Prostate gland (tissue), 2 donors: Measurements from ENCODE around the gene ASTL. TPM values are rescaled to one million over a fixed set of nuclear protein-coding genes. Genes with fewer than 3 reads are reported as not detected.

Source experiments
- DNase-seq: peaks from one replicate; pipeline ENCODE4 v3.0.0-alpha.2; 2019; ENCODE audit warnings: low spot score
- H3K27ac ChIP-seq, 2 donors: fragments of 200-600 bp; sonication (generic); 2 replicates each; pipeline ENCODE4 v1.5.1; 2017 to 2019
- H3K27me3 ChIP-seq: fragments of 200-600 bp; sonication (generic); replicated peaks from 2 replicates; pipeline ENCODE4 v1.5.1; 2019; ENCODE audit not compliant: insufficient read depth
- H3K36me3 ChIP-seq, 2 donors: fragments of 200-600 bp; sonication (generic); 1 replicate in 1 of 2; 2 replicates in 1 of 2; pipeline versions ENCODE4 v1.5.1 to v1.8.1; 2017 to 2019
- H3K4me1 ChIP-seq: fragments of 200-600 bp; sonication (generic); replicated peaks from 2 replicates; pipeline ENCODE4 v1.5.1; 2019
- H3K4me3 ChIP-seq, 2 donors: fragments of 200-600 bp; sonication (generic); 2 replicates each; pipeline ENCODE4 v1.5.1; 2017 to 2019
- H3K9me3 ChIP-seq: fragments of 200-600 bp; sonication (generic); 2 replicates; pipeline ENCODE4 v1.5.1; 2017
- CTCF ChIP-seq, 4 experiments: fragments of 200-600 bp in 2 of 4; fragments of 450-650 bp in 2 of 4; sonication (generic) in 2 of 4; IDR thresholded peaks; 1 replicate in 3 of 4; 2 replicates in 1 of 4; pipeline ENCODE4 v1.5.1; 2016 to 2019; ENCODE audit warnings: antibody characterized with exemption in 4 of 4, mild to moderate bottlenecking in 2 of 4, moderate library complexity in 2 of 4
- POLR2A ChIP-seq: fragments of 450-650 bp; IDR thresholded peaks from one replicate; pipeline ENCODE4 v1.6.1; 2016; ENCODE audit warnings: antibody characterized with exemption, mild to moderate bottlenecking
- POLR2AphosphoS5 ChIP-seq: sonication (generic); formaldehyde crosslinking; IDR thresholded peaks from one replicate; pipeline ENCODE4 v1.6.1; 2017; ENCODE audit warnings: antibody characterized with exemption
- WGBS: methylation state at CpG from one replicate; pipeline ENCODE4 v1.1.5; 2018; 5-methylcytosine and 5-hydroxymethylcytosine counted together
- intact Hi-C: fragments of 100-400 bp; cut with DNase I; formaldehyde crosslinking; loops from one replicate; pipeline ENCODE4 v1.14.2; 2022
- total RNA-seq, 2 donors: library from RNA; depleted of rRNA; stranded (reverse); fragments of >200 nt; gene quantifications; one replicate each; pipeline ENCODE4 v1.1.0, GENCODE V29; 2016

ASTL gene
- total RNA-seq, 2 donors from 2014 or later, result 0.57 TPM; not detected in 1

GRCh38 chr2:96129528-96130120 is 8.7 kb downstream of the ASTL start:
- Histone ChIP-seq H3K9me3 (no peaks in the 10 kb centered on the region), H3K27me3 (no peaks in the 10 kb centered on the region), H3K4me1 (no peaks in the 10 kb centered on the region), H3K27ac (no peak overlapping the region), H3K4me3 (no peak overlapping the region), H3K36me3 (no peaks in the 10 kb centered on the region)
- no peak for DNase-seq
- intact Hi-C loops, result no loop called here
- WGBS, result 89% methylated on average over 16 of the region's 16 CpGs
- TF ChIP-seq CTCF (IDR thresholded peaks at IDR 0.05), result no peak
- TF ChIP-seq POLR2AphosphoS5, result no peak
- no peak for TF ChIP-seq POLR2A

- Histone ChIP-seq H3K9me3 (no peaks in the 10 kb centered on the region), H3K36me3 (no peaks in the 10 kb centered on the region), H3K4me1 (no peaks in the 10 kb centered on the region), H3K27me3 (no peaks in the 10 kb centered on the region), H3K4me3 (no peak overlapping the region), H3K27ac (no peak overlapping the region)
- 85% methylated on average over 6 of the region's 6 CpGs for WGBS
- DNase-seq, result no peak
- intact Hi-C loops, result no loop called here
- TF ChIP-seq CTCF (IDR thresholded peaks at IDR 0.05) (no peak), POLR2A (no peak), POLR2AphosphoS5 (no peak)
Observed at GRCh38 chr2:96128456-96128855, 9.8 kb downstream of the ASTL start.

GRCh38 chr2:96124406-96125265 is 13.7 kb downstream of the ASTL start:
- H3K4me3 ChIP-seq, result no peak overlapping the region
- DNase-seq, result no peak
- intact Hi-C loops, result no loop called here
- 92% methylated on average over 14 of the region's 14 CpGs for WGBS
- no peaks in the 10 kb centered on the region for H3K36me3 ChIP-seq
- H3K4me1 ChIP-seq, result no peaks in the 10 kb centered on the region
- H3K27ac ChIP-seq, result no peak overlapping the region
- no peaks in the 10 kb centered on the region for H3K9me3 ChIP-seq
- TF ChIP-seq POLR2A, result no peak
- no peak for TF ChIP-seq POLR2AphosphoS5
- no peak for TF ChIP-seq CTCF (IDR thresholded peaks at IDR 0.05)
- H3K27me3 ChIP-seq, result no peaks in the 10 kb centered on the region

GRCh38 chr2:96123936-96124335 is 14.4 kb downstream of the ASTL start:
- intact Hi-C loops, result no loop called here
- no peaks in the 10 kb centered on the region for H3K36me3 ChIP-seq
- DNase-seq, result no peak
- no peaks in the 10 kb centered on the region for H3K4me1 ChIP-seq
- H3K4me3 ChIP-seq, result no peak overlapping the region
- WGBS, result 90% methylated on average over 9 of the region's 11 CpGs
- no peak overlapping the region for H3K27ac ChIP-seq
- no peaks in the 10 kb centered on the region for H3K9me3 ChIP-seq
- TF ChIP-seq POLR2A (no peak), POLR2AphosphoS5 (no peak), CTCF (IDR thresholded peaks at IDR 0.05) (no peak)
- H3K27me3 ChIP-seq, result no peaks in the 10 kb centered on the region

- H3K27me3 ChIP-seq, result no peaks in the 10 kb centered on the region
- 88% methylated on average over 1 of the region's 1 CpG for WGBS
- no peak overlapping the region for H3K4me3 ChIP-seq
- H3K4me1 ChIP-seq, result no peaks in the 10 kb centered on the region
- H3K27ac ChIP-seq, result no peak overlapping the region
- intact Hi-C loops, result no loop called here
- DNase-seq, result no peak
- TF ChIP-seq POLR2AphosphoS5 (no peak), CTCF (IDR thresholded peaks at IDR 0.05) (no peak), POLR2A (no peak)
- H3K9me3 ChIP-seq, result no peaks in the 10 kb centered on the region
- no peaks in the 10 kb centered on the region for H3K36me3 ChIP-seq
Observed at GRCh38 chr2:96123290-96123689, 15.0 kb downstream of the ASTL start.
